SK-MEL-5 (cell line): ENCODE results near the gene CSGALNACT2. TPM values are rescaled to one million over a fixed set of nuclear protein-coding genes. Genes with fewer than 3 reads are reported as not detected.
"Not testable (repeated sequence)": the region's sequence is repeated elsewhere in the genome, so short reads cannot be mapped to it uniquely, and the experiment has no call there.

Source experiments
- DNase-seq: peaks from one replicate; pipeline ENCODE4 v3.0.0-alpha.2; 2016; ENCODE audit warnings: low read depth, low spot score
- in situ Hi-C: cut with HindIII; loops from 2 replicates; pipeline ENCODE4 v1.10.0; 2016; ENCODE audit warnings: low sequenced_read_pairs, high pct_unique_total_duplicates, low pct_unique_long_range_greater_than_20kb
- total RNA-seq: library from RNA; depleted of rRNA; stranded (reverse); fragments of >200 nt; shearing (Covaris generic); gene quantifications from 2 replicates; pipeline ENCODE4 v1.2.3, GENCODE V29; 2014

The CSGALNACT2 gene
- total RNA-seq, 1 experiment from 2014 or later = 3.9 TPM

DNA sequence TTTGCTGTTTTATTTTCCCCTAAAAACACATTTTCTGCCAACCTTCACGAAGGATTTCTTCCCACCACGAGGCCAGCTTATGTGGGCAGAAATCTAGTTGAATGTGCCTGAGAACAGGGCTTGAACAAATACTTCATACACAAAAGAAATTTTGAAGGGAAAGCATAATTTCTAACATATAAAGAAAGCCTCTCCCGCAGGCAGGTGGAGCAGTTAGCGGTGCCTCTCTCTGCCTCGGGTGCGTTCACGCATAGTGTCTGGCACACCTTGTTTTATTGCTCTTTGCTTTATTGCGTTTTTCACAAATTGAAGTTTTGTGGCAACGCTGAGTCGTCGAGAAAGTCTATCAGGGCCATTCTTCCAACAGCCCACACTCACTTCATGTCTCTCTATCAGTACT, 7.0 kb upstream of the CSGALNACT2 start:
- in situ Hi-C loops = no loop called here
- DNase-seq = no peak

DNA sequence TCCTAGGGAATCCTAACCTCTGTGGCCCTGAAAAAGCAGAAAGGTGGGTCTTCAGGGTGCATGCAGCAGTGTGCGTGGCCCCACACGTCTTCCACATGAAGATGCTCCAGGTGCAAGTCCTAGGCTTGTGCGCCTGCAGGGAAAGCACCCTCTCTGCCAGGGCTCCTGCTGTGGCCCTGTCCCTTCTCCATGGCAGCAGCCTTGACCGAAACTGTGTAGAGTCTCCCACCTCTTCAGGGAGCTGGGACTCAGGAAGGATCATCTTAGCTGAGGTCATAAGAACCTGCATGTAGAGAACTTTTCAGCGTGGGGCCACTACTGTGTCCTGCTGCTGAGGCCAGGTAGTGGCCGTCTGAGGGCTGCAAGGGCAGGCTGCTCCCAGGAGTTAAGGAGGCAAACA, 6.3 kb upstream of the CSGALNACT2 start:
- in situ Hi-C loops = no loop called here
- no peak for DNase-seq

DNA sequence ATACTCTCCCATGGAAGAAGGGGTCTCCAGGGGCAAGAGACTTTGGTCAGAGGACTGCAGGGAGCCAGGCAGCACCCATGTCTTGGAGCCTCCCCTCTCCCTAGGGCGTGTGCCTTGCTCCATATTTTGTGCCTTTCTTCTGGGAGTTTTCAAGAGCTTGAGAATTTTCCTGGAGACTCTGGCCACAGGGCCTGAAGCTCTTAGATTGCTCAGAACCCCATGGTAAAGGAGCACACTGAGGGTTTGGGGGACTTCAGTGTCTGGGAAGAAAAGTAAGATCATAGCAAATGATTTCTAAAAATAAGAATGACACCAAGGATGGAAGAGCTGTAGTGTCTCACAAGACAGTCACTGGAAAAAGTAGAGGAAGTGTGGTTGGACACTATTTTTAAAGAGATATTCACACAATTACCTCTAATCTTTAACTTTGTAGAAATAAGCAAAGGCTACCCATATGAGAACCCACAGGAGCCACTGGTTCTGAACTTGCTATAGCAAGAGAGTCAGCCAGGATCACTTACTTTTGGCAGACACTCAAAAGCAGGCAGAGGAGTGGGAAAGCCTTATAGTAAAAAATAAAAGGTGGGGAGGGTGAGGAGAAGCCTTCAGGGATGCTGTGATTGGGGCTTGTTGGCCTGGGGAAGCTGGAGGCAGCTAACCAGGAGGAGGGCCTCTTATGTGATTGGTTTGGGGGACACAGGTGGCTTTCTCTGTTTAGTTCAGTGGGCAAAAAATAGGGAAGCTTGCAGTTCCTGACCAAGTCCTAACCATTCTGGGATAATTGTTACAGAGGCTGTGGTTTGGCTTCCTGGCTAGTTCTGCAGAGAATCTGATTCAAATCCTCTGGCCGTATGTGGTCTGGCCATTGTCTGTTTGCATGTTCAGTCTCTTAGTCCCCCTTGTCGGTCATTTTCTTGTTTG, 5.1 kb upstream of the CSGALNACT2 start:
- no peak for DNase-seq
- in situ Hi-C loops = no loop called here

DNA sequence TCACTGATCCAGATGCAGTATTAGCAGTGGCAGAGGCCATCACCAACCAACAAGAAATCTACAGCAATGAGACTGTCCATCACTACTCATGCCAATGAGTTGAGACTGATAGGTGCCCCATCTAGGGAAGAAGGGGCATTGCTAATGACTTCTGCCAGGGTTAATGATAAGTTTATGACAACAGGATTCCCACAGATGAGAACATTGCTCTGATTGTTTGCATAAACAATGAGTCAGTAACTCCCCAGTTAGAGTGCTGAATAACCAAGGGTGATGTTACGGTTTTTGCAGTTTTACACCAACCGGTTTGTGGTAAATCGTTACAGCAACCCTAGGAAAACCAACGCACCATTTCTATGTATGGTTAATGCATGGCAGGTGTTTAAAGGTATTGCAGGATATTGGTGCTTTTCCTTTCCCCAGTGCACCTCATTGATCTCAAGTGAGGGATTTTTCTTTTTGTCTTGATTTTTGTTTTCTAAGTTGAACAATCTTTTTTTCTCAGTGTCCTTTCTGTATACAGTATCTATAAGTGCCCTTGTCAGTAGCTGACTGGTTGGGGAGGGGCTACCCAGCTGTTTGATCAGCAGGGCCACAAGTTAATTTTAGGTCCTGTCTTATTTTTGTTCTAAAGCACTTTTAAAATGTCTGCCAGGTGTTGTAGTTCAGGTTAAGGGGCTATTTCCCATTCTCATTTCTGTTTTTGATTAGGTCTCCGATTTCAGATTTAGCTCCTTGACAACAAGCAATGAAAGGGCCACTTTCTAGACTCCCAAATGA, 3.9 kb upstream of the CSGALNACT2 start:
- in situ Hi-C loops = no loop called here
- no peak for DNase-seq

DNA sequence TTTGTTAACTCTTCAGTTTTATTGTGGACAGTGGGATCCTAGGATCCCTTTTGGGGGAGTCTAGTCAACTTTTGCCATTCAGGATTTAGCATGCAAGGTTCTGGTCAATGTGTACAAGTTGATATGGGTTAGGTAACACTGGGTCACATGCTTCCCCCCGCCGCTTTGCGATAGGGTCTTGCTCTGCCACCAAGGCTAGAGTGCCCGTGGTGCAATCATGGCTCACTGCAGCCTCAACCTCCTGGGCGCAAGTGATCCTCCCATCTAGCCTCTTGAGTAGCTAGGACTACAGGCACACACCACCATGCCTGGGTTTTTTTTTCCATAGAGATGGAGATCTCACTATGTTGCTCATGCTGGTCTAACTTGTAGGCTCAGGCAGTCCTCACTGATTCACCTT, 3.2 kb upstream of the CSGALNACT2 start:
- DNase-seq = no peak
- in situ Hi-C loops = no loop called here

DNA sequence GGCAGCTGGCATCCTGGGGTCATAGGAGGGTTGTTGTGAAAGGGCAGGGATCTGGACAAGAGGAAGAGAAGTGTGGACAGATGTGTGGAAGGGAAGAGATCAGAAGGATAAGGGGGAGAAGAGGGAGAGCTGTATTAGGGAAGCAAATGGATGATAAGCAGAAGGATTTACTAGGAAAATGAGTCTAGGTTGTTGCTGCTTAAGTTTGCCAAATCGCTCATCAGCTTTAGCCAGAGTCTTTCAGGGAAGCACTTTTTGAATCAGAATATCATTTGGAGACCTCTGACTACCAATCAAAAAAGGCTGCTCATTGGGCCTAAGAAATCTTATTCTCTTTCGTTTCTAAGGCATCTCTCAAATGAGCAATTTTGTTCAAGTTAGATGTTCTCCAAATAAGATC, 2.6 kb upstream of the CSGALNACT2 start:
- in situ Hi-C loops = no loop called here
- no peak for DNase-seq

DNA sequence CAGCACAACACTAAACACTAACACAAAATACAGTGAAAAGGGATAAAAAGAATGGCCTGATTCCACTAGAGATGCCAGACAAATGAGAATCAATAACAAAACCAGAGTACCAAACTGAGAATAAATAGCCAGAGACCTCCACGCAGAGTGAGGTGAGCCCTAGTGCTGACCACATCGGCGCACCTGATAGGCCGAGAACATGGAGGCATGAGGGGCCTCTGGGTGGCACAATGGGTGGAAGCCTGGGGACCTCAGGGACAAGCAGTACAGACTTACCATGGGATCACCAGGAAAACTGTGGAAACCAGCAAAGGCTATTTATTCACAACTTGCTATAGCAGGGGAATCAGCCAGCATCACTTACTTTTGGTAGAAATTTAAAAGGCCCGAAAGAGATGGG, 1.8 kb upstream of the CSGALNACT2 start:
- no peak for DNase-seq
- in situ Hi-C loops = no loop called here

DNA sequence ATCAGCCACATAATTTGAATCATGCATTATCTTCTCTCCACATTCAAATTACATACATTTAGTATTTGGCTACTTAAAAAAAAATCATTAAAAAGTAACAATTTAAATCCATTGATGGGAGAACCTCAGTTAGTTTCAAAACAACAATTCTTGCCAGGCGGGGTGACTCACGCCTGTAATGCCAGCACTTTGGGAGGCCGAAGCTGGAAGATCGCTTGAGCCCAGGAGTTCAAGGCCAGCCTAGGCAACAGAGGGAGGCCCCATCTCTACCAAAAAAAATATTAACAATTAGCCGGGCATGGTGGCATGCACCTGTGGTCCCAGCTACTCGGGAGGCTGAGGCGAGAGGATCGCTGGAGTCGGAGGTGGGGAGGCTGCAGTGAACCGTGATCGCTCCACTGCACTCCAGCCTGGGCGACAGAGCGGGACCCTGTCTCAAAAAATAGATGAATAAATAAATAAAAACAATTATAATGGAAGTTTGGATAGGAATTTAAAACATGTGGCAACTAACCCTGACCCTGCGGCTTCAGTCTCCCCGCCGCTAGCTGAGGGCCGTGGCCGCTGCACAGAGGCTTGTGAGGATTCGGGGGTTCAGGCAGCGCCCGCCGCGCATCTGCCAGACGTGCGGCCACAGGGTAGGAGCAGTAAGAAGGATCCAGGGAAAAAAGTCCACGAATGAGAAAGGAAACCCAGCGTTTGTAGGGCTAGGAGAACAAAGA, 1.1 kb upstream of the CSGALNACT2 start:
- in situ Hi-C loops = no loop called here
- no peak for DNase-seq

DNA sequence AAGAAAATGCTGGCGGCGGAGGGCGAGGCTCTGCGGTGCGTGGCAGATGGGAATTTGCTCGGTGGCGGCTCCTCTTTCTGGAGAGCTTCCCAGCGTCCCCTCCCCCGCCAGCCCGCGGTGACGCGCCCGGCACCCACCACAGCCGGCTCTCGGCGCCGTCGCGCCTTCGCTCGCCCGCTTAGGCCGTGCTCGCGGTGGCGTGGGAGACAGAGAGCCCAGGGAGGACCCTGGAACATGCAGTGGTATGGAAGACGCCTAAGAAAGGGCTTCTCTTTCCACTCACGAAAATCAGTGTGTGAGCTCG, 576 bp upstream of the CSGALNACT2 start:
- no peak for DNase-seq
- in situ Hi-C loops = no loop called here

DNA sequence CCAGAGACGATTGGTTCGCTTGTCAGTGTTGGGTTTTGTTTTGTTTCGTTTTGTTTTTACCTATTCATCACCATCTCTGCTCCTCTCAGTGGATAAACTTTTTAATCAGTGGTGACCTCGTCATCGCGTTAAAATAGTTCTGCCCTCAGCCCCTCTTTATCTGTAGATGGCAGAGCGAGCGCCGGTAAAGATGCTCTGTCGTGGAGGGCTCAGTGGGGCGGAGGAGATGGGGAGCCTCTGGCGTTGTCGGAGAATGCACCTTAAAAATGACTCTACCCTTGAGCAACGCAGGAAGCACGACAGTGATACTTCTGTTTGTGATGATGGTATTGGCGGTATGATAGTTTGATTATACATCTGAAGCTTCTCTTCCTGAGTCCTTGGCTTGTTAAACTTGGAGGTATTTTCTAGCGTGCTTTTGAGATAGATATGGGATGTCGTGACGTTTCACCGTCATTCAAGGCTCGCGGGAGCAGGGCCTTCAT, 554 bp downstream of the CSGALNACT2 start:
- in situ Hi-C loops = no loop called here
- peak; percentile 9 for DNase-seq

DNA sequence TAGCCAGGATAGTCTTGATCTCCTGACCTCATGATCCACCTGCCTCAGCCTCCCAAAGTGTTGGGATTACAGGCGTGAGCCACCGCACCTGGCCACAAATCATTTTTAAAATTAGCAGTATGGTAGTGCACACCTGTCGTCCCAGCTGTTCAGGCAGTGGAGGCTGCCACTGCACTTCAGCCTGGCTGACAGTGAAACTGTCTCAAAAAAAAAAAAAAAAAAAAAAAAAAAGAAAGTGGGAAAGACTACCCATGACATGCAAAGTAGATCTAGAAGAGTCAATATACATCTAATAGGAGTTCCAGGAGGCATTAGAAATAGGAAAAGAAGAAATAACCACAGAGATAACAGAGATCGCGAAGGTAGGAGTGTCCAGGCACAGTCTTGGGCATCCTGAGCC, 3.2 kb downstream of the CSGALNACT2 start:
- in situ Hi-C loops = no loop called here
- no peak for DNase-seq

DNA sequence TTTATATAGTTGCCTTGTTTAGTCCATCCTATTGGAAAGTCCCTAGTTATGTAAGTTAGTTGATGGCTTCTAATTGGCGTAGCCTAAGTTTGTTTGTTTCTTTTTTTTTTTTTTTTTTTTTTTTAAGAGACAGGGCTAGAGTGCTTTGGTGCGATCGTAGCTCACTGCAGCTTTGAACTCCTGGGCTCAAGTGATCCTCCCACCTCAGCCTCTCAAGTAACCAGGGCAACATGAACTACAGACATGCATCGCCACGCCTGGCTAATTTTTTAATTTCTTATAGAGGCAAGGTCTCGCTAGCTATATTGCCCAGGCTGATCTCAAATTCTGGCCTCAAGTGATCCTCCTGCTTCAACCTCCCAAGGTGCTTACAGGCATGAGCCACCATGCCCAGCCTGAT, 7.1 kb downstream of the CSGALNACT2 start:
- no peak for DNase-seq
- in situ Hi-C loops = no loop called here

DNA sequence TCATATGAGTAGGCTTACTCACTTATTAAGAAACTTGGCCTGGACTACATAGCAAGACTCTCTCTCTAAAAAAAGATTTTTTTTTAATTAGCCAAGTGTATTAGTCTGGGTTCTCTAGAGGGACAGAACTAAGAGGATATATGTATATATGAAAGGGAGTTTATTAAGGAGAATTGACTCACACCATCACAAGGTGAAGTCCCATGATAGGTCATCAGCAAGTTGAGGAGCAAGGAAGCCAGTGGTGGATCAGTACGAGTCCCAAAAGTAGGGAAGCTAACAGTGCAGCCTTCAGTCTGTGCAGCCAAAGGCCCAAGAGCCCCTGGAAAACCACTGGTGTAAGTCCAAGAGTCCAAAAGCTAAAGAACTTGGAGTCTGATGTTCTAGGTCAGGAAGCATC, 7.7 kb downstream of the CSGALNACT2 start:
- in situ Hi-C loops = not testable (repeated sequence)
- DNase-seq = peak; percentile 8

DNA sequence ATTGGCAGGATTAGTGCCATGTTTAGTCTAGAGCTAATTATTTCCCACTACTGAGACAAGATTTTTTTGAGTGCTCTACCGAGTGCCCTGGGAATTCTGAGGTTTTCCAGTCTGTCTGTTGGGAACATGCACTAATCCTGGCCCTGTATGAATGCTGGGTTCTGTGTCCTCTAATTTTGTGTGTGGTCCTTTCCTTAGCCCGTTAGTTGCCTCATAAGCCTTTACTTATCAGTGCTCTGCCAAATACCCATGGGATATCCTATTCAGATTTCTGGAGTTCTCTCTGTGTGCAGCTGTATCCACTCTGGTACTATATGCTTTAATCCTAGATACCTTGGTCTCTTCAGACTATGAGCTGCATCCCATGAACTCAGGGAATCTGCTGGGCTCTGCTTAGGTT, 13.1 kb downstream of the CSGALNACT2 start:
- in situ Hi-C loops = no loop called here
- no peak for DNase-seq

DNA sequence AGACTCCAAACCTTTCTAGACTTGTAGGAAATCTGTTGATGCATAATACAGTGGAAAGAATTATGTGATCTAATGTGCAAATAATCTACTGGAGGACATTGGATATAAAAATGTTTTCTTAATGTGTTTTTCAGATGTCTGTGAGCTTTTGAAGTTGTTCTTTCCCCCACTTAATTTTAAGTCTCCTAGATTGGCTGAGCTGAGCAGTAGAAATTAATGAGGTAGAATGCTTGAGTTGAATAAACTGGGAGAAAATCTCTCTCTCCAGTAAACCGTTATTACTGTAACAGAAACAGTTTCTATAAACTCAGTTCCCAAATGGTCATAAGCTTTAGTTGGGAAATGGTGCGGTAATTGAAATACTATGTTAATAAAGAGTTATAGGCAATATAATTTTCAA, 15.7 kb downstream of the CSGALNACT2 start:
- no peak for DNase-seq
- in situ Hi-C loops = no loop called here

DNA sequence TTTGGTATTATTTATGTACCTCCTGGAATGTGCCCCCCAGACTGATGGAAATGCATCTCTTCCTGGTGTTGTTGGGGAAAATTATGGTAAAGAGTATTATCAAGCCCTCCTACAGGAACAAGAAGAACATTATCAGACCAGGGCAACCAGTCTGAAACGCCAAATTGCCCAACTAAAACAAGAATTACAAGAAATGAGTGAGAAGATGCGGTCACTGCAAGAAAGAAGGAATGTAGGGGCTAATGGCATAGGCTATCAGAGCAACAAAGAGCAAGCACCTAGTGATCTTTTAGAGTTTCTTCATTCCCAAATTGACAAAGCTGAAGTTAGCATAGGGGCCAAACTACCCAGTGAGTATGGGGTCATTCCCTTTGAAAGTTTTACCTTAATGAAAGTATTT, 17.0 kb downstream of the CSGALNACT2 start:
- in situ Hi-C loops = no loop called here
- DNase-seq = no peak

DNA sequence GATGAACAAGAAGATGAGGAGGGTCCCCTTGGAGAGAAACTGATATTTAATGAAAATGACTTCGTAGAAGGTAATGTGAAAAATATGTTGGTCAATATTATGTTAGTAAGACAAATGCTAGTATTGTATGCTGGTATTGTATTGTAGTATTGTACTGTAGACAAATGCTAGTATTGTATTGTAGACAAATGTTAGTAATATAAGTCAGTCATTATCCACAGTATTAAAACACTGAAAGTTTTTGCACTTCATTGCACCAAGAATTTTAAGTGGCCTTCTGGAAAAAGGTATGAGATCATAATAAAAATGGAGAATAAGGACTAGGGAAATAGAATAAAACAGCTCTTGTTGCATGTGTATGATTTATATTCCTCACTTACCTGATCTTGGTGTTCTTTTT, 17.5 kb downstream of the CSGALNACT2 start:
- in situ Hi-C loops = no loop called here
- DNase-seq = no peak

DNA sequence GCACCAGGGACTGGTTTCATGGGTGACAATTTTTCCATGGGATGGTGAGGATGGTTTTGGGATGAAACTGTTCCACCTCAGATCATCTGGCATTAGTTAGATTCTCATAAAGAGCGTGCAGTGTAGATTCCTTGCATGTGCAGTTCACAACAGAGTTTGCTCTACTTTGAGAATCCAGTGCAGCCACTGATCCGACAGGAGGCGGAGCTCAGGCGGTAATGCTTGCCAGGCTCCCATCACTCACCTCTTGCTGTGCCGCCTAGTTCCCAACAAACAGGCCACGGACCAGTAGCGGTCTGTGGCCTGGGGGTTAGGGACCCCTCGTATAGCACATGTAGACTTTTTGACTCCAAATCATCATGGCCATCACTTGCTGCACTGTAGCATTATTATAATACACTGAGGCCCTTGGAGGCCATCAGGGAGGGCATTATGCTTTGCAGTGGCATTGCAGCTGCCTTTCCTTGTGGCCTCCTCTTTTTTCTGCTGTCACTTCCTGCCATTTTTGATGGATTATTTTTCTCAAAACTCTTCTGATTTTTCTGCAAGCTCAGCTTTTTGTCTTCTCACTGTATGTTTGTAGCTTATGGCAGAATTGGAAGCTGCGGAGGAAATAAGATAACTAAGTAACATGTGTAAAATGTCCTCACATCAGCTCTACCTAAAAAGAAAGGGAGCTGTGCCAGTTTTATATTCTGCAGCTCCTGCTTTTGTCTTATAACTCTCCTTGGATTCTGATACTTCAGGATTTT, 18.5 kb downstream of the CSGALNACT2 start:
- in situ Hi-C loops = no loop called here
- no peak for DNase-seq
